Measurements from ENCODE around the gene EBF3.

- TF ChIP-seq, protein P1, sequence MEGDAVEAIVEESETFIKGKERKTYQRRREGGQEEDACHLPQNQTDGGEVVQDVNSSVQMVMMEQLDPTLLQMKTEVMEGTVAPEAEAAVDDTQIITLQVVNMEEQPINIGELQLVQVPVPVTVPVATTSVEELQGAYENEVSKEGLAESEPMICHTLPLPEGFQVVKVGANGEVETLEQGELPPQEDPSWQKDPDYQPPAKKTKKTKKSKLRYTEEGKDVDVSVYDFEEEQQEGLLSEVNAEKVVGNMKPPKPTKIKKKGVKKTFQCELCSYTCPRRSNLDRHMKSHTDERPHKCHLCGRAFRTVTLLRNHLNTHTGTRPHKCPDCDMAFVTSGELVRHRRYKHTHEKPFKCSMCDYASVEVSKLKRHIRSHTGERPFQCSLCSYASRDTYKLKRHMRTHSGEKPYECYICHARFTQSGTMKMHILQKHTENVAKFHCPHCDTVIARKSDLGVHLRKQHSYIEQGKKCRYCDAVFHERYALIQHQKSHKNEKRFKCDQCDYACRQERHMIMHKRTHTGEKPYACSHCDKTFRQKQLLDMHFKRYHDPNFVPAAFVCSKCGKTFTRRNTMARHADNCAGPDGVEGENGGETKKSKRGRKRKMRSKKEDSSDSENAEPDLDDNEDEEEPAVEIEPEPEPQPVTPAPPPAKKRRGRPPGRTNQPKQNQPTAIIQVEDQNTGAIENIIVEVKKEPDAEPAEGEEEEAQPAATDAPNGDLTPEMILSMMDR (IDR thresholded peaks at IDR 0.05; ENCODE audit: poor library complexity): no peak
- TF ChIP-seq EZH2phosphoT487 (IDR thresholded peaks at IDR 0.05; ENCODE audit: low read depth, severe bottlenecking, unreplicated experiment): no peak
These were observed 4.3 kb downstream of the EBF3 start for GRCh38 chr10:129959544-129960480.
